OCI-LY1 (cell line): ENCODE measurements around the gene DFFB.

ENCODE experiments used
- CTCF ChIP-seq: fragments of 200-600 bp; sonication (generic), shearing (Covaris generic); IDR thresholded peaks from 2 replicates; pipeline ENCODE4 v1.5.1; 2017; ENCODE audit warnings: mild to moderate bottlenecking, antibody characterized with exemption, low read length, moderate library complexity, mixed read lengths
- EZH2 ChIP-seq: fragments of 200-600 bp; sonication (generic), shearing (Covaris generic); IDR thresholded peaks from 2 replicates; pipeline ENCODE4 v1.8.0; 2017; ENCODE audit warnings: borderline replicate concordance, mixed run types, mild to moderate bottlenecking, antibody characterized with exemption, low read length, moderate library complexity, mixed read lengths

DNA sequence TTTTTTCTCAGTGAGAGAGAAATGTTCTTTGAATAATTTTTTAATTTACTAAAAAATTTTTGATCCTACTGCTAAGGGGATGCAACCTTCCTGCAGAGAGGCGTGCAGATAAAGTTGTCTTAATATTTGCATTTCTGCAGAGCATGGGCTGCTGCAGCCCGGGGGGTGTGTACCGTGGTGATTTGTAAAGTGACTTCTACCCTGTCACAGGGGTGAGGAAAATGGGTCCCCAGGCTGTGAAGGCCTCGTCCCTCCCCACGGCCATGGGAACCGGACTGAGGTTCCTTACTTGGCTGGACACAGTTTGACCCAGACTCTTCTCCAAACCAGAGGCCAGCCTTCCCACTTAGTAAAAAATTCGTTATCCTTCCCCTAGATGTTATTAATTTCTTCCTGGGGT is 52.3 kb downstream of the DFFB start:
- TF ChIP-seq CTCF (no peak), EZH2 (no peak)
